MM.1S (cell line): ENCODE measurements around the gene YAF2.

Experiments used
- CTCF ChIP-seq: fragments of 300-600 bp; sonication (generic); IDR thresholded peaks from 2 replicates; pipeline ENCODE4 v1.5.1; 2016; ENCODE audit warnings: antibody characterized with exemption, low read length, mixed read lengths
- EZH2 ChIP-seq: fragments of 300-600 bp; sonication (generic); optimal IDR thresholded peaks from 2 replicates; pipeline ENCODE3; 2017; ENCODE audit warnings: low read depth, mild to moderate bottlenecking, antibody characterized with exemption, low read length, mixed read lengths

GRCh38 chr12:42173961-42174521 lies 64.0 kb downstream of the YAF2 start:
- TF ChIP-seq CTCF (no peak), EZH2 (no peak)
